ENCODE results near the gene HSF5. TPM values are rescaled to one million over a fixed set of nuclear protein-coding genes. Genes with fewer than 3 reads are reported as not detected.
A peak's percentile ranks its signal among the peaks of the same experiment; 100 is the strongest.

HSF5 gene
- total and polyA plus RNA-seq, 12 donors = 0.03 to 0.11 (median 0.06) TPM; not detected in 8

- Histone ChIP-seq H3K27ac (peak overlapping the region; percentile 29 to 90 (median 64)), H3K4me1 (replicated peaks in 1 of 2) (peaks cover 46 to 60% of the 10 kb centered on the region in 2 donors), H3K4me3 (no peak overlapping the region), H3K9me3 (replicated peaks in 1 of 3) (no peaks in the 10 kb centered on the region), H3K27me3 (no peaks in the 10 kb centered on the region), H3K36me3 (replicated peaks in 1 of 2) (peaks cover 0 to 14% of the 10 kb centered on the region in 2 donors)
- intact Hi-C loops (cut with DNase I) = loop anchor here in 1 of 2 donors (10.0 kb wide), 1 partner anchor 480 kb away; no protein-coding TSS in a partner anchor
- WGBS, 4 donors = 27 to 60% (median 36%) methylated on average over 2 to 3 of the region's 3 CpGs
- no peak for TF ChIP-seq CTCF (IDR thresholded peaks at IDR 0.05)
- TF ChIP-seq POLR2A (IDR thresholded peaks at IDR 0.05) = no peak
- DNase-seq = peak in 5 of 7 donors; percentile 63 to 85 (median 67)
Observed at GRCh38 chr17:58525239-58525638, 37.0 kb upstream of the HSF5 start.

- 88 to 95% (median 94%) methylated on average over 6 to 10 of the region's 10 CpGs for WGBS, 4 donors
- Histone ChIP-seq H3K9me3 (replicated peaks in 1 of 3) (no peaks in the 10 kb centered on the region), H3K27me3 (no peaks in the 10 kb centered on the region), H3K27ac (peak overlapping the region in 2 of 5 donors; percentile 17 to 37), H3K4me1 (replicated peaks in 1 of 2) (peaks cover 21 to 50% of the 10 kb centered on the region in 2 donors), H3K4me3 (no peak overlapping the region), H3K36me3 (replicated peaks in 1 of 2) (peaks cover 0 to 14% of the 10 kb centered on the region in 2 donors)
- TF ChIP-seq CTCF (IDR thresholded peaks at IDR 0.05) (no peak), POLR2A (IDR thresholded peaks at IDR 0.05) (no peak)
- no peak for DNase-seq
- intact Hi-C loops (cut with DNase I) = loop anchor here in 1 of 2 donors (10.0 kb wide), 1 partner anchor 483 kb away; no protein-coding TSS in a partner anchor
Observed at GRCh38 chr17:58521680-58522079, 33.5 kb upstream of the HSF5 start.

GRCh38 chr17:58520843-58521430, 32.7 kb upstream of the HSF5 start:
- Histone ChIP-seq H3K4me1 (replicated peaks in 1 of 2) (peaks cover 19 to 53% of the 10 kb centered on the region in 2 donors), H3K27me3 (no peaks in the 10 kb centered on the region), H3K4me3 (no peak overlapping the region), H3K27ac (peak overlapping the region in 2 of 5 donors; percentile 19 to 39), H3K9me3 (replicated peaks in 1 of 3) (no peaks in the 10 kb centered on the region), H3K36me3 (replicated peaks in 1 of 2) (peaks cover 0 to 14% of the 10 kb centered on the region in 2 donors)
- intact Hi-C loops (cut with DNase I) = loop anchor here in 1 of 2 donors (10.0 kb wide), 1 partner anchor 484 kb away; no protein-coding TSS in a partner anchor
- TF ChIP-seq POLR2A (IDR thresholded peaks at IDR 0.05) (no peak), CTCF (IDR thresholded peaks at IDR 0.05) (peak in 4 of 6 experiments; percentile 19 to 33 (median 28))
- peak in 1 of 7 donors; percentile 45 for DNase-seq
- 77 to 83% (median 80%) methylated on average over 12 to 15 of the region's 15 CpGs for WGBS, 4 donors

- H3K4me3 ChIP-seq = peak overlapping the region; percentile 33 to 69 (median 48)
- H3K27me3 ChIP-seq = no peaks in the 10 kb centered on the region
- H3K9me3 ChIP-seq (replicated peaks in 1 of 3) = no peaks in the 10 kb centered on the region
- intact Hi-C loops (cut with DNase I) = no loop called here
- 0 to 1% (median 0%) methylated on average over 27 to 39 of the region's 39 CpGs for WGBS, 4 donors
- TF ChIP-seq POLR2A (IDR thresholded peaks at IDR 0.05) (peak; percentile 57 to 63), CTCF (IDR thresholded peaks at IDR 0.05) (no peak)
- H3K27ac ChIP-seq = peak overlapping the region; percentile 48 to 95 (median 93)
- peak; percentile 99 to 100 (median 100) for DNase-seq
- peaks cover 0 to 14% of the 10 kb centered on the region in 2 donors for H3K36me3 ChIP-seq (replicated peaks in 1 of 2)
- peaks cover 19 to 58% of the 10 kb centered on the region in 2 donors for H3K4me1 ChIP-seq (replicated peaks in 1 of 2)
Observed at GRCh38 chr17:58517928-58518609, 29.9 kb upstream of the HSF5 start.
